Measurements from ENCODE around the gene ELK3. TPM values are rescaled to one million over a fixed set of nuclear protein-coding genes. Genes with fewer than 3 reads are reported as not detected.

Gene ELK3
- total RNA-seq, 1 donor = 24.6 TPM

GRCh38 chr12:96225044-96225855 lies 31.1 kb downstream of the ELK3 start:
- no peak for TF ChIP-seq CTCF (IDR thresholded peaks at IDR 0.05; ENCODE audit: insufficient read depth, low read depth, low read length)
- peak; percentile 40 for DNase-seq (ENCODE audit: low read depth)
- H3K4me3 ChIP-seq (ENCODE audit: low read depth, low read length) = no peak overlapping the region

- no peak overlapping the region for H3K4me3 ChIP-seq (ENCODE audit: low read depth, low read length)
- no peak for DNase-seq (ENCODE audit: low read depth)
- TF ChIP-seq CTCF (IDR thresholded peaks at IDR 0.05; ENCODE audit: insufficient read depth, low read depth, low read length) = no peak
These were observed 31.8 kb downstream of the ELK3 start for GRCh38 chr12:96225994-96226399.

GRCh38 chr12:96226401-96226800 lies 32.2 kb downstream of the ELK3 start:
- no peak for TF ChIP-seq CTCF (IDR thresholded peaks at IDR 0.05; ENCODE audit: insufficient read depth, low read depth, low read length)
- no peak for DNase-seq (ENCODE audit: low read depth)
- H3K4me3 ChIP-seq (ENCODE audit: low read depth, low read length) = no peak overlapping the region

- H3K4me3 ChIP-seq (ENCODE audit: low read depth, low read length) = no peak overlapping the region
- no peak for TF ChIP-seq CTCF (IDR thresholded peaks at IDR 0.05; ENCODE audit: insufficient read depth, low read depth, low read length)
- DNase-seq (ENCODE audit: low read depth) = no peak
These were observed 32.7 kb downstream of the ELK3 start for GRCh38 chr12:96226801-96227348.

GRCh38 chr12:96227365-96228106 lies 33.4 kb downstream of the ELK3 start:
- no peak for TF ChIP-seq CTCF (IDR thresholded peaks at IDR 0.05; ENCODE audit: insufficient read depth, low read depth, low read length)
- no peak overlapping the region for H3K4me3 ChIP-seq (ENCODE audit: low read depth, low read length)
- no peak for DNase-seq (ENCODE audit: low read depth)

GRCh38 chr12:96228566-96229248 lies 34.5 kb downstream of the ELK3 start:
- no peak for DNase-seq (ENCODE audit: low read depth)
- TF ChIP-seq CTCF (IDR thresholded peaks at IDR 0.05; ENCODE audit: insufficient read depth, low read depth, low read length) = no peak
- H3K4me3 ChIP-seq (ENCODE audit: low read depth, low read length) = no peak overlapping the region
